Astrocyte of the cerebellum (primary cell): Measurements from ENCODE around the gene ABHD12B.

ENCODE experiments used
- DNase-seq: peaks from one replicate; pipeline ENCODE4 v3.0.0-alpha.2; 2011; ENCODE audit warnings: low read depth
- H3K4me3 ChIP-seq: 2 replicates; pipeline ENCODE4 v1.5.1; 2011; ENCODE audit warnings: mild to moderate bottlenecking, low read depth, low read length, moderate library complexity
- in situ Hi-C: cut with HindIII; loops from 2 replicates; pipeline ENCODE4 v1.10.0; 2017; ENCODE audit warnings: low sequenced_read_pairs
- TF ChIP-seq, protein P1 (sequence below): IDR thresholded peaks from 2 replicates; pipeline ENCODE4 v1.5.1; 2012; ENCODE audit warnings: low read length, low read depth, moderate library complexity, mild to moderate bottlenecking; ENCODE audit errors: missing control alignments

Gene ABHD12B, protein sequence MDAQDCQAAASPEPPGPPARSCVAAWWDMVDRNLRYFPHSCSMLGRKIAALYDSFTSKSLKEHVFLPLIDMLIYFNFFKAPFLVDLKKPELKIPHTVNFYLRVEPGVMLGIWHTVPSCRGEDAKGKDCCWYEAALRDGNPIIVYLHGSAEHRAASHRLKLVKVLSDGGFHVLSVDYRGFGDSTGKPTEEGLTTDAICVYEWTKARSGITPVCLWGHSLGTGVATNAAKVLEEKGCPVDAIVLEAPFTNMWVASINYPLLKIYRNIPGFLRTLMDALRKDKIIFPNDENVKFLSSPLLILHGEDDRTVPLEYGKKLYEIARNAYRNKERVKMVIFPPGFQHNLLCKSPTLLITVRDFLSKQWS

GRCh38 chr14:50871914-50872732 is at the start of gene ABHD12B:
TSS of gene ABHD12B (plus strand) at chr14:50872053. CDS start at chr14:50872175, 122 bp downstream.
- in situ Hi-C loops, result no loop called here
- TF ChIP-seq, protein P1, sequence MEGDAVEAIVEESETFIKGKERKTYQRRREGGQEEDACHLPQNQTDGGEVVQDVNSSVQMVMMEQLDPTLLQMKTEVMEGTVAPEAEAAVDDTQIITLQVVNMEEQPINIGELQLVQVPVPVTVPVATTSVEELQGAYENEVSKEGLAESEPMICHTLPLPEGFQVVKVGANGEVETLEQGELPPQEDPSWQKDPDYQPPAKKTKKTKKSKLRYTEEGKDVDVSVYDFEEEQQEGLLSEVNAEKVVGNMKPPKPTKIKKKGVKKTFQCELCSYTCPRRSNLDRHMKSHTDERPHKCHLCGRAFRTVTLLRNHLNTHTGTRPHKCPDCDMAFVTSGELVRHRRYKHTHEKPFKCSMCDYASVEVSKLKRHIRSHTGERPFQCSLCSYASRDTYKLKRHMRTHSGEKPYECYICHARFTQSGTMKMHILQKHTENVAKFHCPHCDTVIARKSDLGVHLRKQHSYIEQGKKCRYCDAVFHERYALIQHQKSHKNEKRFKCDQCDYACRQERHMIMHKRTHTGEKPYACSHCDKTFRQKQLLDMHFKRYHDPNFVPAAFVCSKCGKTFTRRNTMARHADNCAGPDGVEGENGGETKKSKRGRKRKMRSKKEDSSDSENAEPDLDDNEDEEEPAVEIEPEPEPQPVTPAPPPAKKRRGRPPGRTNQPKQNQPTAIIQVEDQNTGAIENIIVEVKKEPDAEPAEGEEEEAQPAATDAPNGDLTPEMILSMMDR, result no peak
- H3K4me3 ChIP-seq, result peak within 1 kb of the TSS; percentile 11
- DNase-seq, result no peak

DNA sequence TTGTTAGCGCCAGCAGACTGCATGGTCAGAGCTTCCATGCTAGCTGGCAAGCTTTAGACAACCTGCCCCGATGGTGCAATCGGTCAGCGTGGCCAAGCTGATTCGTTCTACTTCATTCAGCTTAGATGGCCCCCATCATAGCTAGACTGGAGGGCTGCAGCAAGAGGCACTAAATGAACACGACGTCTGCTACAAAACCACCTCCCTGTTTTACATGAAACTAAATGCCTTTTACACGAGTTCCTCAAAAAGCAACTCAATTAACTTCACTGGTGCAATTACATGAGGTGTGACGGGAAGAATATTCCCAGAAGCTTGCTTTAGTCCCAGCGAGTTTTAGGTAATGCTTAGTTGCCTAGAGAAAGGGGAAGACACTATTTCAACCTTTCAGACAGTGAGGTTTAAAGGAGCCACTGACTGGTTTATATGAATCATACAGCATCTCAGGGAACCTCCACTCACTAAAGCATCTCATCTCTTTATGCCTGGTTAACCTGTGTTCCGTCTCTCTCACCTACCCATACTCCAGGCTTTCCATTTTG is 49.3 kb upstream of the ABHD12B start:
- in situ Hi-C loops, result no loop called here
- DNase-seq, result no peak
- H3K4me3 ChIP-seq, result no peak overlapping the region
- TF ChIP-seq, protein P1, result no peak

DNA sequence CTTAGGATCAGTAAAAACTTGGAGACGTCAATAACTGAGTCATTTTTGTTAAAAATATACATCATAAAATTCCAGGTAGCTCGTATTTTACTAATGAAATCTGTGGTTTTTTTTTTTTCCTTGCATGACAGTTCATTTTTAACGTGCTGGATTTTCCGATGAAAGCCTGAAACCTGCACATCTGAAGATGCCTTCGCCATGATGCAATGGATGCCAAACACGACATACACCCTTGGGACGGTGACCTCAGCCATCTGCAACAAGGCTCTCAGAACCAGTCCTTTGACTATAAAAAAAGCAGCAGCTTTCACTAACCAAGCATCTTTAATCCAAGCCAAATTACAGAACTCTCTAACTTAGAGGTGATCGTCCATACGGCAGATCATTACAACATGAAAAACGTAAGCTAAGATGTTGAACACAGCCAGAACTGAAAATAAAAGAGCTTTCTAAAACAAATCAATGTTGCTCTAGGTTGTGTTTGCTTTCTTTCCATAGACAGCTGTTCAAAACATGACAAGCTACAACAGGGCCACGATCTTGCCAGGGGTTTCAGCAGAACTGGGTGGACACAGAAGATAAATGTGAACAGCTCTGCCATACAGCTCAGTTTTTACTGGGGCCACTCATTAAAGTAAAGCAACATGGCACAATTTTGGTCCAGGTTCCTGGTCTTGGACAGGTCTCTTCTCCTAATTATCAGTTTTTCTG is 48.6 kb upstream of the ABHD12B start:
- TF ChIP-seq, protein P1, result no peak
- in situ Hi-C loops, result no loop called here
- no peak for DNase-seq
- H3K4me3 ChIP-seq, result no peak overlapping the region

DNA sequence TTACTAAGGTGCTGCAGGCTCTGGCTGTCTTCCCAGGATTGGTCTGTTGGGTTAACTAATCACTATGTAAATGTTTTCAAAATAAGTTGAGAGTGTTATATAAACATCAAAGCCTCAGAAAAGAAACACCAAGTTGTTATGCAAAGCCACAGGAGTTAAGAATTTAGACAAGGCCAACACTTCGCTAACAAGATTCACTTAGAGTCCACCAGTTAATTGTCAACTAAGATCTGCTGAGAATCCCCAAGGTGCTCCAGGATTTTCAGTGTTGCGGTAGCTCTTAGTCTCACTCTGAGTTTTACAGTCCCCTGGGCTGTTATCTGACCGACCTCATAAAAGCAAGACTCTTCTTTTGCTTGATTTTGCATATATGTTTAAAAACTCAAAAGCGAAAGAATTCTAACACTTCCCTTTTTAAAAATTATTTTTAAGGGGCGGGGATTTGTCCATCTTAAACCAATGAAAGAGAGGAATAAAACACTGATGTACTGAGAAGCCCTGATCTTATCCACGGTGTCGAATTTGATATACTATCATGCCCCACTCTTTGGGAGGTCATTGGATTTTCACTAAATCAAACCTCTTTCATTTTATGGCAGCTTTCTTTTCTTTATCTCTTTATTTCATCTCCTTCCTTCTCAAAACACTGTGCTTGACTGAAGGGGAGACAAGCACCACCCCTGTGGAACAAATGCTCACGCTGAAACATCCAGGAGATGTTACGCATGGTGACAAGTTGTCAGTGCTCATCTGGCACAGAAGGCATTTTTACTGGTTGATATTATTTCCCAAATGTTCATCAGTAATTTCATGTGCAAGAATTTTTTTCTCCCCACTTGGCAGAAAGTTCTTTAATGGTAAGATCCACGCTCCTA is 47.9 kb upstream of the ABHD12B start:
- H3K4me3 ChIP-seq, result no peak overlapping the region
- TF ChIP-seq, protein P1, result no peak
- DNase-seq, result no peak
- in situ Hi-C loops, result no loop called here

- DNase-seq, result no peak
- TF ChIP-seq, protein P1, result no peak
- H3K4me3 ChIP-seq, result no peak overlapping the region
- in situ Hi-C loops, result no loop called here
Observed at GRCh38 chr14:50825307-50825706, 46.5 kb upstream of the ABHD12B start.
